Loucy (cell line): Measurements from ENCODE around the gene PODNL1.

ENCODE experiments used
- CTCF ChIP-seq: fragments of 200-600 bp; sonication (generic); conservative IDR thresholded peaks from 2 replicates; pipeline ENCODE4 v1.5.1; 2014; ENCODE audit warnings: mild to moderate bottlenecking, antibody characterized with exemption, low read length
- EZH2phosphoT487 ChIP-seq: fragments of 200-600 bp; IDR thresholded peaks from 2 replicates; pipeline ENCODE4 v1.6.1; 2018; ENCODE audit warnings: antibody characterized with exemption, mild to moderate bottlenecking, moderate library complexity, borderline replicate concordance

GRCh38 chr19:13942023-13942684 is 3.9 kb upstream of the PODNL1 start:
- TF ChIP-seq CTCF (no peak), EZH2phosphoT487 (no peak)
